Stimulated activated memory B cell treated with anti-CD40 and anti-IgM and Interleukin-4, amounts not matched to agents 10 μg/mL and 1 μg/mL and 100 μg/mL, for 72 hours (primary cell): ENCODE results near the gene LYRM9.
"Not testable (repeated sequence)": the region's sequence is repeated elsewhere in the genome, so short reads cannot be mapped to it uniquely, and the experiment has no call there.

Source experiments
- ATAC-seq: fragments of 150-1000 bp; cut with Tn5 transposase; 2 replicates; pipeline ENCODE4 v1.10.0; 2021
- H3K27ac Mint-ChIP-seq: one replicate; pipeline ENCODE4 v1.8.0; 2022; ENCODE audit warnings: mild to moderate bottlenecking, mixed read lengths
- H3K27me3 Mint-ChIP-seq: one replicate; pipeline ENCODE4 v1.8.0; 2022; ENCODE audit warnings: mixed read lengths
- H3K36me3 Mint-ChIP-seq: one replicate; pipeline ENCODE4 v1.8.0; 2022; ENCODE audit warnings: mixed read lengths
- H3K4me1 Mint-ChIP-seq: one replicate; pipeline ENCODE4 v1.8.0; 2022; ENCODE audit warnings: mixed read lengths
- H3K4me3 Mint-ChIP-seq: one replicate; pipeline ENCODE4 v1.8.0; 2022; ENCODE audit warnings: mild to moderate bottlenecking, moderate library complexity, mixed read lengths
- H3K9me3 Mint-ChIP-seq: one replicate; pipeline ENCODE4 v1.8.0; 2022; ENCODE audit warnings: mixed read lengths

LYRM9 gene

DNA sequence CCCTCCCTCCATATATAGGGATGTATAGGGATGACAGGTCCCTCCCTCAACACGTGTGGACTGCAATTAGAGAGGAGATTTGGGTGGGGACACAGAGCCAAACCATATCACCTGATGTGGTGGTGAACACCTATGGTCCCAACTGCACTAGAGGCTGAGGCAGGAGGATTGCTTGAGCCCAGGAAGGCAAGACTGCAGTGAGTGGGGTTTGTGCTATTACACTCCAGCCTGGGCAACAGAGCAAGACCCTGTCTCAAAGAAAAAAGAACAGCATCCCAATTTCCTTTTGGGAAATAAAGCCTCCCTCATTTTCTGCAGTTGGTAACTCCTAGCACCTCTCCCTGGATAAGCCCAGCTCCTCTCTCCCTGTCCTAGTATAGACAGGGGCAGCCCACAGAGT lies 23.8 kb upstream of the LYRM9 start:
- Mint-ChIP-seq H3K27me3 (peaks cover 19% of the 10 kb centered on the region), H3K9me3 (peaks cover 3% of the 10 kb centered on the region), H3K4me3 (no peak overlapping the region), H3K27ac (no peak overlapping the region), H3K4me1 (no peaks in the 10 kb centered on the region), H3K36me3 (no peaks in the 10 kb centered on the region)
- ATAC-seq: no peak

DNA sequence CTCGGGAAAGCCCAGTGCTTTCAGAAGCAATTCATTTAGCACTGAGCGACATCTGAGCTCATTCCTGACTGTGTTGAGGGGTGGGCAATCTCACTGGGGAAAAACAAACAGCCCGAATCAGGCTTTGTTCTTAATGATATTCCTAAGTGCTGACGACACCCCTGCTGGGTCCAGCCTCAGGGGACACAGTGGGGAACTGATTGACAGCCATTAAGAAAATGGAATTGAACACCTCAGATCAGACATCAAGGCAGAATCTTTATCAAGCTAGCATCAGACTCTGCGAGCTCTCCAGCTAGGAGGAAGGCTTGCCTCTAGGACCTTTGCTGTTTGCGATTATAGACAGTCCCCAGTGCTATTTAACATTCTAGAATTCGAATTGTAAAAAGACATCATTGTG lies 22.5 kb upstream of the LYRM9 start:
- no peak overlapping the region for H3K27ac Mint-ChIP-seq

DNA sequence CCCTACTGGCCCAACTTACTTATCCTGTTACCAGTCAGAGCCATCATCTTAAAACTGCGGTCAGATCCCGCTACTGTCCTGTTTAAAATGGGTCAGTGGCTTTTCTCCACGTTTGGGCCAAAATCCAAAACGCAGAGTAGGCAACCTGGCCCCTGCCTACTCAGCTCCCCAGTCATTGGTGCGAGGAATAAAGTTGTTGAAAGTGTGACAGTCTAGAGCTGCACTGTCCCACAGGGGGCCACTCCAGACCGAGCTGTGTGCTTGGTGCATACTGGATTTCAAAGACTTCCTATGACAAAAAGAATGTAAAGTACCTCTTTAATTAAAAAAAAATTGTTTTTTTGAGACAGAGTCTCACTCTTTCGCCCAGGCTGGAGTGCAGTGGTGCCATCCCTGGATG lies 21.2 kb upstream of the LYRM9 start:
- Mint-ChIP-seq H3K4me3 (no peak overlapping the region), H3K4me1 (no peaks in the 10 kb centered on the region), H3K36me3 (no peaks in the 10 kb centered on the region), H3K27ac (no peak overlapping the region), H3K27me3 (peaks cover 11% of the 10 kb centered on the region), H3K9me3 (peaks cover 3% of the 10 kb centered on the region)
- no peak for ATAC-seq

More for the DNA sequence above, 22.5 kb upstream of the LYRM9 start:
- H3K9me3 Mint-ChIP-seq: peaks cover 3% of the 10 kb centered on the region
- no peaks in the 10 kb centered on the region for H3K36me3 Mint-ChIP-seq
- ATAC-seq: no peak
- H3K27me3 Mint-ChIP-seq: peaks cover 16% of the 10 kb centered on the region
- no peak overlapping the region for H3K4me3 Mint-ChIP-seq
- no peaks in the 10 kb centered on the region for H3K4me1 Mint-ChIP-seq

DNA sequence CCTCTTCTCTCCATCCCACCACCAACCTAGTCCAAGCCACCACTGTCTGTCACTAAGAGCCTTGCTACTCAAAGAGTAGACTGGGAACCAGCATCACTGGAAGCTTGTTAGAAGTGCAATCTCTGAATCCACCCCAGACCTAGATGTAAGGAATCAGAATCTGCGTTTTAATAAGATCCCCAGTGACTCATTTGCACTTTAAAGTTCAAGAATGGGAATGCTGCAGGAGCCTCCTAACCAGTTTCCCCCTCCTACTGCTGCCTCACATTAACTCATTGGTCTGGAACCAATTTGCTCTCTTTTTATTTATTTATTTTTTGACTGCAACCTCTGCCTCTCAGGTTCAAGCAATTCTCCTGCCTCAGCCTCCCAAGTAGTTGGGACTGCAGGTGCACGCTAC lies 19.8 kb upstream of the LYRM9 start:
- Mint-ChIP-seq H3K27me3 (peaks cover 11% of the 10 kb centered on the region), H3K4me3 (no peak overlapping the region), H3K4me1 (no peaks in the 10 kb centered on the region), H3K27ac (no peak overlapping the region), H3K36me3 (no peaks in the 10 kb centered on the region), H3K9me3 (peaks cover 3% of the 10 kb centered on the region)
- no peak for ATAC-seq

DNA sequence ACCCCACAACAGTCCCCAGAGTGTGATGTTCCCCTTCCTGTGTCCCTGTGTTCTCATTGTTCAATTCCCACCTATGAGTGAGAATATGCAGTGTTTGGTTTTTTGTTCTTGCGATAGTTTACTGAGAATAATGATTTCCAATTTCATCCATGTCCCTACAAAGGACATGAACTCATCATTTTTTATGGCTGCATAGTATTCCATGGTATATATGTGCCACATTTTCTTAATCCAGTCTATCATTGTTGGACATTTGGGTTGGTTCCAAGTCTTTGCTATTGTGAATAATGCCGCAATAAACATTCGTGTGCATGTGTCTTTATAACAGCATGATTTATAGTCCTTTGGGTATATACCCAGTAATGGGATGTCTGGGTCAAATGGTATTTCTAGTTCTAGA lies 19.1 kb upstream of the LYRM9 start:
- not testable (repeated sequence) for H3K4me1 Mint-ChIP-seq, H3K27me3 Mint-ChIP-seq, H3K36me3 Mint-ChIP-seq, ATAC-seq, H3K9me3 Mint-ChIP-seq, H3K4me3 Mint-ChIP-seq, H3K27ac Mint-ChIP-seq

DNA sequence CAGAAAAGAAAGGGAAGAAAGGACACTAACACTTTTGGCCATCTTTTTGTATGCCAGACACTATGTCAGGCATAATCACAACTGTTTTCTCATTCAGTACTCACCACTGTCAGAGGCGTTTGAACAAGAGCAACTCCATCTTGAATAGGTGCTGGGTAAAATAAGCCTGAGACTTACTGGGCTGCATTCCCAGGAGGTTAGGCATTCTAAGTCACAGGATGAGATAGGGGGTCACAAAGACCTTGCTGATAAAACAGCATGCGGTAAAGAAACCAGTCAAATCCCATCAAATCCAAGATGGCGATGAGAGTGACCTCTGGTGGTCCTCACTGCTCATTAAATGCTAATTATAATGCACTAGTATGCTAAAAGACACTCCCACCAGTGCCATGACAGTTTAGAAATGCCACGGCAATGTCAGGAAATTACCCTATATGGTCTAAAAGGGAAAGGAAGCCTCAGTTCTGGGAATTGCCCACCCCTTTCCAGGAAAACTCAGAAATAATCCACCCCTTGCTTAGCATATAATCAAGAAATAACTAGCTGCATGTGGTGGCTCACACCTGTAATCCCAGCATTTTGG lies 14.9 kb upstream of the LYRM9 start:
- Mint-ChIP-seq H3K27ac (no peak overlapping the region), H3K27me3 (peaks cover 26% of the 10 kb centered on the region), H3K9me3 (peaks cover 3% of the 10 kb centered on the region), H3K36me3 (no peaks in the 10 kb centered on the region), H3K4me3 (no peak overlapping the region), H3K4me1 (no peaks in the 10 kb centered on the region)
- ATAC-seq: no peak

DNA sequence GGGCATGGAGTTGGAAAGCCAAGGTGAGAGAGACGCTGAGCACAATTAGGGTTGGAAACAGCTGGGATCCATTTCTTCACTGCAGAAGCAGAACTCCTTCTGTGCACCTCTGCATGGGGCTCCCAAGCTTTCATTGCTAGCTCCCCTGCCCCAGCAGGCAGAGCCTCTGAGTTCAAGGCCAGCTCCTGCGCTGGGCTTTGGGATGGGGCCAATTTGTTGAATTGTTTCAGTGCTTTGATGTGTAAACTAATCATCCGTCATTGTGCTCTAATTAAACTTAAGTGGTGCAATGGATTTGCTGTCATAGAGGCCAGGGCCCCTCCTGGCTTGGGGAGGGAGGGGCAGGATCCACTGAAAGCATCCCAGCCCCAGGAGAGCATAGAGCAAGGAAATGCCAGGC lies 13.5 kb upstream of the LYRM9 start:
- Mint-ChIP-seq H3K27me3 (peaks cover 26% of the 10 kb centered on the region), H3K4me3 (no peak overlapping the region), H3K27ac (no peak overlapping the region), H3K4me1 (no peaks in the 10 kb centered on the region), H3K36me3 (no peaks in the 10 kb centered on the region), H3K9me3 (no peaks in the 10 kb centered on the region)
- no peak for ATAC-seq

DNA sequence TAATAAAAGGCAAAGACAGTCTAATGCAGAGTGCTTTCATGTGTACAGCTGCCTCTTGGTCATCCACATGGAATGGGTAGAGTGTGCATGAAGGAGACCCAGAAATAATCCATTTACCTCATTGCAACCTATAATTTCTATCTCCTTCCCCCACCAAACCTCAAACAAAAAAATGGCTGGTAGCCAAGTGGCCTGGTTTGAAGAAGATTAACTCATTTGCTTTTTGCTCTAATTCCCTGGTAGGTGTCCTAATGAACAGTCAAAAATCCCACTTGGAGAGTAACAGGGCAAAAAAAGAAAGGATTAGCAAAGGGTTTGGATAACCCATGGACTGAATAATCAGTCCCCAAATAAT lies 13.0 kb upstream of the LYRM9 start:
- Mint-ChIP-seq H3K27ac (no peak overlapping the region), H3K27me3 (peaks cover 26% of the 10 kb centered on the region), H3K4me1 (no peaks in the 10 kb centered on the region), H3K9me3 (no peaks in the 10 kb centered on the region), H3K36me3 (no peaks in the 10 kb centered on the region), H3K4me3 (no peak overlapping the region)
- no peak for ATAC-seq

DNA sequence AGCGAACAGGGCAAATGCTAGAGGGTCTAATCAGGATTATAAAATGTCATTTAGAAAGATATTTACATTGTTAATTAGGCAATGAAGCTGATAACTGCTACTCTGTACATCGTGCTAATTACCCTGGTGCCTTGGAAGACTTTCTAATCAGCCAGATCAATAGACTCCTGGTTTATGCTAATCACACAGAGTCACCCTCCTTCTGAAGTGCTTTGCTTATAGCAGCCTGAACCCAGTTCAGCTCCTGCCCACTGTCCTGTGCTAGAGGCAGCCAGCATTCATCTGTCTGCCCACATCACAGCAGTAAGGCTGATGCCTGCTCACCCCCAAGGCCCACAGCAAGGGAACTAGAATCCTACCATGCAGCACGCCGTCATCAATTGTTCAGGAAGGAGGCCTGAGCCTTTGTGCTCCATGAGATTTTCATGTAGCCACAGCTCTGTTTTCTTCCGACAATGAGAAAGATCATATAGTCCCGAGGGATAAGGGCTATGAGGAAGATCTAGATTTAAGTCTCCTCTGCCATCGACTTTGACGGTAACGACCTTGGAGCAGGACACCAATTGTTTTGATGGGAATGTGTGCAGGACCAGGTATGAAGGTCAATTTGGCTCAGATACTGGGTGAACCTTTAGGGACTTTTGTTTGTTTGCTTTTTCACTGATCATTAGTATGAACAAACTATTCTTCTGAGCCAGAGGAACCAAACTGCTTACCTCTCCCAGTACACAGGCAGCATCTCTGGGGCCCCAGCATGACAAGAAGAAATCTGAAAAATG lies 12.5 kb upstream of the LYRM9 start:
- Mint-ChIP-seq H3K27me3 (peaks cover 26% of the 10 kb centered on the region), H3K27ac (no peak overlapping the region), H3K36me3 (no peaks in the 10 kb centered on the region), H3K4me1 (no peaks in the 10 kb centered on the region), H3K9me3 (no peaks in the 10 kb centered on the region), H3K4me3 (no peak overlapping the region)
- no peak for ATAC-seq

DNA sequence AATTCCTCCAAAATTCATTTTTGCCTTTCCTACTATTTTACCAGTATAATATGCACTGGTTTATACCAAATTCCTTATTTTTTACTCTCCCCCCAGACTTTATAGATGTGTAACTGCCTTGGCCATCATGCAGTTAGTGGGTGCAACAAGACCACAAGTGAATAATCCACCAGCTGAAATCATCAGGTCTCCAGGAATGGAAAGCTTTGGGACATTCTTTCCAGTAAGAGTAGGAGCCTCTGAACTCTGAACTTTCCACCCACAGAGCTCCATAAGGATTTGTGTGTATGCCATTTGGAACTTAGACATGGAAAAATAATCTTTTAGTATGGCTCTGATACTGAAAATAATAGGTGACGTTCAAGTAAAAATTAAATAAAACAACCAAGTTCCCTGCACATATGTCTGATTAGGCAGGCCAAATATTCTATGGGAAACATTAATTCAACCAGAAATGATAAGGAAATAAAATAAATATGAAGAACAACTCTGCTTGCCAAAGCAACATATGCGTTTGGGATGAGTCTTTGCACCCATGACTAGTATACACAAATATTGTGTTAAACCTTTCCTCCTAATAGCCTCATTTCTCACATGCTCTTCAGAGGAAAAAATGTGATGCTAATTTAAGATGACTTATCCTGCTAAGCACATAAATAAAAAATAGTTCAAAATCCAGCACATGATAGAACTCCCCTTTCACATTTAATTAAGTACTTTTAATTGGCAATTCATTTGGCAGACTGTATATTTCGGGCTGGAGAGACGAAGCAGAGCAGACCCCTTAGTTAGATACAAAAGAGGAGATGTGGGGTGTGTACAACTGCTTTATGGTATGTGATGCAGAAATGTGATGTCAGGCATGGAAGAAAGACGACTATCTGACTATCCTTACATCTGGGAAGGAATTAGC lies 11.6 kb upstream of the LYRM9 start:
- Mint-ChIP-seq H3K4me3 (no peak overlapping the region), H3K4me1 (no peaks in the 10 kb centered on the region), H3K27me3 (peaks cover 26% of the 10 kb centered on the region), H3K27ac (no peak overlapping the region), H3K9me3 (no peaks in the 10 kb centered on the region), H3K36me3 (no peaks in the 10 kb centered on the region)
- ATAC-seq: no peak

DNA sequence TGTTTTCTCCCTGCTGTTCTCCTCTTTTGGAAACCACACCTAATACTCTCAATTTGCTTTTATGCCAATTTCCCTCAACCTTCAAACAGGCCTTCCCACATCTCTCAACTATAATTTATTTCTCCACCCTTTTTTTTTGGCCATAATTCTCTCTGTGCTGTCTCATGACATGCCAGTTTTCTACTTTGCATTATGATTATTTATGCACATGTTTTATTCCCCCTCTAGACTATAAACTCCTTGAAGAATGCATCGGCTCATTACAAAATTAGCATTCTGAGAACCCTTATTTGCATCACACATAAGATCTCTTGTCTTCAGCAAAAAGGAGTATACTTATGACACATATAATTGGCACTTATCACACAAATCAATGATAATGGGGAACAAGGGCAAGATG lies 10.9 kb upstream of the LYRM9 start:
- H3K4me1 Mint-ChIP-seq: no peaks in the 10 kb centered on the region
- no peaks in the 10 kb centered on the region for H3K36me3 Mint-ChIP-seq
- no peak for ATAC-seq
- H3K27me3 Mint-ChIP-seq: peaks cover 26% of the 10 kb centered on the region
- no peak overlapping the region for H3K27ac Mint-ChIP-seq
- H3K9me3 Mint-ChIP-seq: no peaks in the 10 kb centered on the region
- no peak overlapping the region for H3K4me3 Mint-ChIP-seq

DNA sequence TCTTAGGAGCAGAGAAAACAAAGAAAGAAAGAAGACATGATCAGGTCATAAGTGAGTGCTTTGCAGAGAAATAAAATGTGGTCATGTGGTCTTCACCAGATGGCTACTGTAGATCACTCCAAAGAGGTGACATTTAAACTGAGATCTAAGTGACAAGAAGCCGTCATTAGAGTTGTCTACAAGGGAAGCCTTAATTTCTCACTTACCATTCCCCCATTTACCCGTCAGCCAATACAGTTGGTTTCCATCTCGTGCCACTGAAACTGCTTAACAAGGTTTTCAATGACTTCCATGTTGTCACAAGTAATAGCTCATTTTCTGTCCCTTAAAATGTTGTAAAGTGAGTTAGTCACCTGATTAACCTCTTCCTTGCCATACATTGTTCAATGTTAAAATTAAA lies 6.4 kb upstream of the LYRM9 start:
- Mint-ChIP-seq H3K4me3 (no peak overlapping the region), H3K4me1 (peaks cover under 1% of the 10 kb centered on the region), H3K36me3 (no peaks in the 10 kb centered on the region), H3K9me3 (no peaks in the 10 kb centered on the region), H3K27me3 (peaks cover 9% of the 10 kb centered on the region), H3K27ac (no peak overlapping the region)
- ATAC-seq: no peak

DNA sequence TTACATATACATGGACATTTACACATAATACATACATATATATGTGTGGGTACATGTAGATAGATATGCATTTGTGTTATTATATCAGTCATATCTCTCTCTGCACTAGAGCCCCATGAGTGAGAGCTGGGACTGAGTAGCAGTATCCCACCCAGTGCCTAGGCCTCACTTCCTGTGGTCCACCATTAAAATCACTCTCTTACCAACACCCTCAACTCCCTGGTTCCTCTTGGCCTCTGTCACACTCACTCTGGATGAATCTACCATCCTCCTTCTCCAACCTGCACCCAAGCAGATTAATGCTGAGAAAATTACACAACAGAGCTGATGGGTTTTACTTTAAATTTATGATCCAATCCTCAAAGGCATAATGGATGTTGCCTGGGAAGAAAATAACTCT lies 4.9 kb upstream of the LYRM9 start:
- no peak overlapping the region for H3K27ac Mint-ChIP-seq
- no peak overlapping the region for H3K4me3 Mint-ChIP-seq
- ATAC-seq: no peak
- no peaks in the 10 kb centered on the region for H3K36me3 Mint-ChIP-seq
- H3K4me1 Mint-ChIP-seq: peaks cover 13% of the 10 kb centered on the region
- H3K27me3 Mint-ChIP-seq: no peaks in the 10 kb centered on the region
- H3K9me3 Mint-ChIP-seq: no peaks in the 10 kb centered on the region

DNA sequence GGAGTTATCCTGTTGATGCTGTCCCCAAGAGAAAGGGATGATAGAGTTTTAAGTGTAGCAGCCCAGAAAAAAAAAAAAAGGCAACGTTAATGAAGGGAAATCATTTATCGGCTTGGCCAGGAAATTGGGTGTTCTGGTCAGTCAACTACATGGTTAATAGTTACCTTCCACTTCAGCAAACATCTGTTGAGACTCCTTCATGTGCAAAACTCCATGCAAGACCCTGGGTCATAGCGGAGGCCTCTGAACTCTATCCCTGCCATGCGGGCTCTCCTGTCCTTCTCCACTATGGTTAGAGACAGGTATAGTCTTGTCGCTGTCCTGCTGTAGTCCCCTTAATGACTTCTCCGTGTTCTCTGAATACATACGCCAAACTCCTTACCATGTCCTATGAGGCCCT lies 3.5 kb upstream of the LYRM9 start:
- Mint-ChIP-seq H3K27ac (no peak overlapping the region), H3K27me3 (no peaks in the 10 kb centered on the region), H3K36me3 (no peaks in the 10 kb centered on the region), H3K4me1 (peaks cover 19% of the 10 kb centered on the region), H3K9me3 (no peaks in the 10 kb centered on the region), H3K4me3 (no peak overlapping the region)
- no peak for ATAC-seq

DNA sequence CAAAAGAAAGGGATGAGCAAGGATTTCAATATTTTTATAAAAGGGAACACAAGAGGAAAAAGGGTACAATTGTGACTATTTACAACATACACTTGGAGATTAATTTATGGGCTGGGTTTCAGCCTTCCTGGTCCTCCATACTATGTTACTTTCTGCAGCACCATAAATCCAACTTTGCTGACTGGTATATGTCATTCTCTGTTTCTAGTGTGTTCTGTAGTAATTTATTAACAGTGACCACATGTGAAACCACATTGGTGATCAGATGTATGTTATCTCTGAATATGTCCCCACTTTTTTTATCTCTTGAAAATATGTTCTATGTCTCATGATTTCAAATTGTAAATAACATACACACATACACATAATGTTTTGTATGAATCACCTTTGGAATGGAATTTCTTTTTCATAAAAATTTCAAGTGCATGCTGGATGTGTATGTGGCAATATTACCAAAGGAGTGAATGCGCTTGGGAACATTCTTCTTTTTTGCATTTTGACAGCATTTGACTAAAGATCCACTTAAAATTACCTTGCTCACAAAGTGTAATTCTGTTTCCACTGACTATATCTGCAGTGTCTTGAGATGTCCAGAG lies 2.9 kb upstream of the LYRM9 start:
- no peak for ATAC-seq
- Mint-ChIP-seq H3K27ac (no peak overlapping the region), H3K4me1 (peaks cover 26% of the 10 kb centered on the region), H3K9me3 (no peaks in the 10 kb centered on the region), H3K27me3 (no peaks in the 10 kb centered on the region), H3K4me3 (no peak overlapping the region), H3K36me3 (no peaks in the 10 kb centered on the region)
